HPDE6-E6E7 (cell line): ENCODE data around the gene DNAH8.

Experiments used
- DNase-seq: peaks from one replicate; pipeline ENCODE4 v3.0.0; 2011; ENCODE audit warnings: missing footprints; ENCODE audit errors: extremely low spot score

Gene DNAH8, protein sequence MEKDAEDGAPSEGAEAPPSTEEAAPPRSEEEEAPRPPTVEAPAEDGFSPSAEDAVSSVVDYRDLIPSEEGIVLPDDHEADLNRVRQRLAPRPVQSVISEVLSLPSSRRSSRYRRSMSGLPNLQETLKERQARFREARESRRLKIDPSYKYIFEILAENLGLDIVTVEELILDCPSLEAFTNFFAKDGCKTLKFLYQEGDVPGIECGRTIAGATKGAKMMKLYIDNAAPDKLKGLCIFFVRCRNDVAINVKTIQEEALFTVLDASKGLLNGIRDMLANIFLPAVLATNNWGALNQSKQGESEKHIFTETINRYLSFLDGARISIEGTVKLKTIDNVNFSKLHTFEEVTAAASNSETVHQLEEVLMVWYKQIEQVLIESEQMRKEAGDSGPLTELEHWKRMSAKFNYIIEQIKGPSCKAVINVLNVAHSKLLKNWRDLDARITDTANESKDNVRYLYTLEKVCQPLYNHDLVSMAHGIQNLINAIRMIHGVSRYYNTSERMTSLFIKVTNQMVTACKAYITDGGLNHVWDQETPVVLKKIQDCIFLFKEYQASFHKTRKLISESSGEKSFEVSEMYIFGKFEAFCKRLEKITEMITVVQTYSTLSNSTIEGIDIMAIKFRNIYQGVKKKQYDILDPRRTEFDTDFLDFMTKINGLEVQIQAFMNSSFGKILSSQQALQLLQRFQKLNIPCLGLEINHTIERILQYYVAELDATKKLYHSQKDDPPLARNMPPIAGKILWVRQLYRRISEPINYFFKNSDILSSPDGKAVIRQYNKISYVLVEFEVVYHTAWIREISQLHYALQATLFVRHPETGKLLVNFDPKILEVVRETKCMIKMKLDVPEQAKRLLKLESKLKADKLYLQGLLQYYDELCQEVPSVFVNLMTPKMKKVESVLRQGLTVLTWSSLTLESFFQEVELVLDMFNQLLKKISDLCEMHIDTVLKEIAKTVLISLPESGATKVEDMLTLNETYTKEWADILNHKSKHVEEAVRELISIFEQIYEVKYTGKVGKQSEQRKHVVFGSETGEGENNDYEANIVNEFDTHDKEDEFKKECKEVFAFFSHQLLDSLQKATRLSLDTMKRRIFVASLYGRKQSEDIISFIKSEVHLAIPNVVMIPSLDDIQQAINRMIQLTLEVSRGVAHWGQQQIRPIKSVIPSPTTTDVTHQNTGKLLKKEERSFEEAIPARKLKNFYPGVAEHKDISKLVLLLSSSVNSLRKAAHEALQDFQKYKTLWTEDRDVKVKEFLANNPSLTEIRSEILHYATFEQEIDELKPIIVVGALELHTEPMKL (N-terminal part only)

DNA sequence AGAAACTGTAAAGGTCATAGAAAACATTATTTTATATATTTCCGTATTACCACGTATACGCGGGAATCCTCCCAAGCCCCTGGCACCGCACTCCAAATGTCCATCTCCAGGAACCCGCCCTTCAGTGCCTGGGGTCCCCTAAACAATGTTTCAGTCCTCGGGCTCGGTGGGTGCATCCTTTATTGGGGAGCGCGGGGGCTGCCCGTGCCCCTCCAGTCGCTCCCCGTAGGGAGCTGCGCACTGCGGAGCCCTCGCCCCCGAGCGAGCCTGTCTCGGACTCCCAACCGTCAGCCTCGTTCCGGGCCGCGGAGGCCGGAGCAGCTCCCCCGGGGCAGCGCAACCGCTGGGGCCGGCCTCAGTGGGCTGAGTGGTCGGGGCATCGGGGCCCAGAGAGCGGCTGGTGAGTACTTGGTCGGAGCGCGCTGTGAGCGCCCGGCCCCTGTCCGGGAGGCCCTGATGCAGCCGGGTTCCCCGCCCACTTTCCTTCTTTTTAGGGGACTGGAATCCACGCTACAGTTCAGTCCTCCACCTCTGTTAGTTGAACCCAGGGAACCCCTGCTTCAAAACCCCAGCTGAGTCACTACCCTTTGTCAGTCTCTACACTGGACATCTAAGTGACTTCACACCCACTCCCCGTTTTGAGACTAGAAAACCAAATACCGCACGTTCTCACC, at the start of gene DNAH8:
DNAH8 (plus strand) TSS at position 296 of the 674 bp plus-strand sequence. CDS start 7,499 bp downstream, outside the sequence.
- no peak for DNase-seq

GRCh38 chr6:38671885-38672467, 43.1 kb upstream of the DNAH8 start:
- peak; percentile 51 for DNase-seq

- DNase-seq, result no peak
These were observed 41.5 kb upstream of the DNAH8 start for GRCh38 chr6:38673397-38674165.

- DNase-seq, result no peak
These were observed 38.7 kb upstream of the DNAH8 start for GRCh38 chr6:38676236-38676973.

GRCh38 chr6:38676974-38677544, 38.1 kb upstream of the DNAH8 start:
- no peak for DNase-seq

GRCh38 chr6:38678178-38678760, 36.8 kb upstream of the DNAH8 start:
- DNase-seq, result no peak

DNA sequence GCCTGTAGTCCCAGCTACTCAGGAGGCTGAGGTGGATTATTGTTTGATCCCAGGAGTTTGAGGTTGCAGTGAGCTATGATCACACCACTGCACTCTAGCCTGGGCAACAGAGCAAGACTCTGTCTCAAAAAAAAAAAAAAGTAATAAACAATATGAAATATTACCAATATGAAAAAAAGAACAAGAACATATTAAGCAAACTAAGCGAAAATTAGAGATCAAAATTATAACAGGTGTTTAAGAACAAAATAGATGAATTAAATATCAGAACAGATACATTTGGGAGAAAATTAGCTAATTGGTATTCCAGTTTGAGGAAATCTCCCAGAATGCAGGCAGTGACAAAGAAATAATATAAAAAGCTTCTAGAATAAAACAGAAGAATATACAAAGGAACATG, 35.4 kb upstream of the DNAH8 start:
- no peak for DNase-seq

- DNase-seq, result no peak
These were observed 33.3 kb upstream of the DNAH8 start for GRCh38 chr6:38681850-38682249.

DNA sequence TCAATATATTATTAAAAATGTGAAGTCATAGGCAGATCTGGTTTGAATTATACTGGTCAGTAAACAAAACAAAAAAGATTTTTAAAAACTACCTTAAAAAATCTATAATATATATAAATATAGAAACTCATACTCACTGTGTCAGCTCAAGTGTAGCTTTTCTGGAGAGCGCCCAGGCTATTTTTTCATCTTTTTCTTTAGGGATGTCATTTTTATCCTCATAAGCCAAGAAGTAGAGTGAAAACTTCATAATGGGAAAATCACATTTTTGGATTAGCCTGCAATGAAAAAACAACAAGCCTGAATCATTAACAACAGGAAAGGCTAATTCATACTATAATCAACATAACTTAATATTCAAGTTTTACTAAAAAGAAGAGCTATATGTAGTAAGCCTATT, 30.9 kb upstream of the DNAH8 start:
- no peak for DNase-seq

DNA sequence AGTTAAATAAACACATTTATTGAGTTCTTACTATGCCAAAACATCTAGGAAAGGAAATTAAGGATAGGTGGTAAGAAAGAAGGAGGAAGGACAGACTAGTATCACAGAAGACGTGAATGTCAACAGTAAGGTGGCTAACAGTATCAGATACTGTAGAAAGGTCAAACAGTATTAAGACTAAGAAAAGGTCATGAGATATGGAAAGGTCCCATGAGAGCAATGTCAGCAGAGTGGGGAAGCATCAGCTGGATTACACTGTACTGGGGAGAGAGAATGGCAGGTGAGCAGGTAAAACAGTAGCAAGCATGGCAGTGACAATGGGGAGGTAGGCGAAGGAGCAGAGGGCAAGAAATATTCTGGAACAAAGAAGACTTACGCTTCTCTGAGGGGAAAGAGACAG, 30.2 kb upstream of the DNAH8 start:
- no peak for DNase-seq

DNA sequence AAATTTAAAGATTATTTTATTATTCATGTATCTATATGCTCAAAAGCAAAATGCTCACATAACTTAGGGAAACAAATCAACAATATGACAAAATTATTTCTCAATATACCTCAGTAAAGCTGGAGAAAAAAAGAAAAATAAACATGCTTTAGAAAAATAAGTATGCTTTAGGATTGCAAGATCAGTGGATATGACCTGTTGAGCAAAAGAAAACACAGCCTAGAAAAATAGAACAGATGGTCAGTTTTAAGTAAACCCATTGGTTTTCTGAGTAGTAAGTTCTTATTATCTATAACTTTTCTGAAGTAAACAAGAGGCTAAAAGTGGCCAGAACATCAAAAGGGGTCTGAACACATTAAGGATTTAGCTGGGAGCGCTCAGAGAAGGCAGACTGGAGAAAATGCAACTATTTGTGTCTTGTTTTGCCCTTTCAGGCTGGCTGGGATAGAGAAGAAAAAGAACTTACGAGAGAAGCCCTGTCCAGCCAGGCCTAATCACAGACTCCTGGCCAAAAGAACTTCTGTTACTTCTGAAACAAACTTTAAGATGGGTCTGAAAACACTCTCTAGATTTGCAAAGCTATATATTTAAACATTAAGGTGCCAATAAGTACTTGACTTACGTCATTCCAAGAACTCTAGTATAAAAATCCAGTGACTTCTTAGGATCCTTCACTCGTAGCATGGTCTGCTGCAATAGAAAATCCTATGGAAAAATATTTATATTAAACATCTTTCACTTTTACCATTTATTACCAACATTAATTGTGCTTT, 28.7 kb upstream of the DNAH8 start:
- no peak for DNase-seq

DNA sequence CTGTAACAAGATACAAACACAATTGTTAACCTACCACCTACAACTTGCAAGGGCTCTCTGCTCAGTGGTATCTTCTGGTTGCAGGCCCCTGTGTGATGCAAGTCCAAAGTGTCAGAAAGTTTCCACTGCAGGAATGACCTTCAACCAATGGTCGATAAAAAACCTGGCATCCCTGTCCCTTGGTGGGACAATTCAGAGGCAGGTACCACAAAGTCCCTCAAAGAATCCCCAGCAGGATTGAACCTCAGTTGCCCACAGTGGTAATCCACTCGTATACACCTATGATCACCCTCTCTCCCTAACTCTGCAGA, 28.1 kb upstream of the DNAH8 start:
- no peak for DNase-seq

GRCh38 chr6:38687549-38687948, 27.6 kb upstream of the DNAH8 start:
- no peak for DNase-seq

- no peak for DNase-seq
These were observed 26.5 kb upstream of the DNAH8 start for GRCh38 chr6:38688579-38689087.

GRCh38 chr6:38695227-38695900, 19.7 kb upstream of the DNAH8 start:
- no peak for DNase-seq

GRCh38 chr6:38695933-38696332, 19.2 kb upstream of the DNAH8 start:
- DNase-seq, result no peak

DNA sequence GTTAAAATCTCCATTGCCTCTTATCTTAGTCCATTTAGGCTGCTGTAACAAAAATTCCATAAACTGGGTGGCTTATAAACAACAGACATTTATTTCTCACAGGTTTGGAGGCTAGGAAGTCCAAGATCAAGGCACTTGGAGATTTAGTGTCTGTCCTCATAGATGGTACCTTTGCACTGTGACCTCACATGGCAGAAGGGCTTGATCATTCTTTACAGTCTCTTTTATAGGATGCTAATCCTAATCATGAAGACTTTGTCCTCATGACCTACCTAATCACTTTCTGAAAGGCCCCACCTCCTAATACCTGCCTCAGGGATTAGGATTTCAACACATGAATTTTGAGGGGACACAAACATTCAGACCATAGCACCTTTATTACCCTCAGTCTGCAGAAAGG, 18.8 kb upstream of the DNAH8 start:
- no peak for DNase-seq
